H1 (cell line): ENCODE results near the gene GPR139. TPM values are rescaled to one million over a fixed set of nuclear protein-coding genes. Genes with fewer than 3 reads are reported as not detected.

Experiments used
- BACH1 ChIP-seq: IDR thresholded peaks from 2 replicates; pipeline ENCODE4 v1.6.1; 2012; ENCODE audit warnings: low read length, improper control_type of control experiment
- CHD1 ChIP-seq: IDR thresholded peaks from 2 replicates; pipeline ENCODE4 v1.6.1; 2012; ENCODE audit warnings: low read depth, low read length, improper control_type of control experiment
- NRF1 ChIP-seq: IDR thresholded peaks from 2 replicates; pipeline ENCODE4 v1.6.1; 2011; ENCODE audit warnings: mild to moderate bottlenecking, low read depth, low read length, improper control_type of control experiment
- RXRA ChIP-seq: IDR thresholded peaks from 2 replicates; pipeline ENCODE4 v1.6.1; 2011; ENCODE audit warnings: low read depth, mild to moderate bottlenecking, low read length, moderate library complexity; ENCODE audit not compliant: insufficient read depth
- SP1 ChIP-seq: IDR thresholded peaks from 2 replicates; pipeline ENCODE4 v1.6.1; 2011; ENCODE audit warnings: low read depth, low read length
- polyA plus RNA-seq, 7 experiments: library from polyadenylated mRNA; depleted of rRNA in 3 of 7; stranded (reverse) in 5 of 7; unstranded in 2 of 7; fragments of >200 nt in 5 of 7; fragments of 200-250 nt in 2 of 7; gene quantifications; 1 replicate in 5 of 7; 2 replicates in 1 of 7; 4 replicates in 1 of 7; pipeline versions ENCODE4 v1.2.1 to v1.2.3, GENCODE V29; 2011 to 2013; ENCODE audit warnings: missing spikeins in 2 of 7, mixed read lengths in 2 of 7
- total RNA-seq: library from RNA; stranded (reverse); fragmentation: NEBNext Ultra II Directional; extraction: Animal tissue kit (Norgen Biotek cat#: 25700); gene quantifications from 2 replicates; pipeline ENCODE4 v1.2.1, GENCODE V29; 2021
- TF ChIP-seq, protein P1 (sequence below): fragments of 300-600 bp; sonication (generic); IDR thresholded peaks from 2 replicates; pipeline ENCODE4 v1.7.1; 2012; ENCODE audit warnings: low read length, moderate library complexity, mild to moderate bottlenecking, inconsistent platforms; ENCODE audit not compliant: insufficient replicate concordance

GPR139 gene
- total and polyA plus RNA-seq, 2 of the 8 experiments (the other 6 are each of a cell fraction or from before 2014, with no cell fraction given) = 0.84 to 2.2 TPM

DNA sequence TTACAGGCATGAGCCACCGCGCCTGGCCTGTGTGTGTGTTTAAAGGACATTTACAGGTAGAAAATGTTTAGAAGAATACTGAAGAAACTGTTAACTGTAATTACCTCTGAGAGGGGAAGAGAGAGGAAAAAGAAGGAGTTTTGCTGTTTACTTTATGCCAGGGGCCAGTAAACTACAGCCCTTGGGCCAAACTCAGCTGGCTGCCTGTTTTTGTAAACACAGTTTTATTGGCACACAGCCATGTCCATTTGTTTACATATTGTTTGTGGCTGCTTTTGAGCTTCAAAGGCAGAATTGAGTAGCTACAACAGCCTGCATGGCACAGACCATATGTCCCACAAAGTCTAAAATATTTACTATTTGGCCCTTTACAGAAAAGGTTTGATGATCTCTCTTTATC, 76.4 kb downstream of the GPR139 start (continued):
- TF ChIP-seq, protein P1, sequence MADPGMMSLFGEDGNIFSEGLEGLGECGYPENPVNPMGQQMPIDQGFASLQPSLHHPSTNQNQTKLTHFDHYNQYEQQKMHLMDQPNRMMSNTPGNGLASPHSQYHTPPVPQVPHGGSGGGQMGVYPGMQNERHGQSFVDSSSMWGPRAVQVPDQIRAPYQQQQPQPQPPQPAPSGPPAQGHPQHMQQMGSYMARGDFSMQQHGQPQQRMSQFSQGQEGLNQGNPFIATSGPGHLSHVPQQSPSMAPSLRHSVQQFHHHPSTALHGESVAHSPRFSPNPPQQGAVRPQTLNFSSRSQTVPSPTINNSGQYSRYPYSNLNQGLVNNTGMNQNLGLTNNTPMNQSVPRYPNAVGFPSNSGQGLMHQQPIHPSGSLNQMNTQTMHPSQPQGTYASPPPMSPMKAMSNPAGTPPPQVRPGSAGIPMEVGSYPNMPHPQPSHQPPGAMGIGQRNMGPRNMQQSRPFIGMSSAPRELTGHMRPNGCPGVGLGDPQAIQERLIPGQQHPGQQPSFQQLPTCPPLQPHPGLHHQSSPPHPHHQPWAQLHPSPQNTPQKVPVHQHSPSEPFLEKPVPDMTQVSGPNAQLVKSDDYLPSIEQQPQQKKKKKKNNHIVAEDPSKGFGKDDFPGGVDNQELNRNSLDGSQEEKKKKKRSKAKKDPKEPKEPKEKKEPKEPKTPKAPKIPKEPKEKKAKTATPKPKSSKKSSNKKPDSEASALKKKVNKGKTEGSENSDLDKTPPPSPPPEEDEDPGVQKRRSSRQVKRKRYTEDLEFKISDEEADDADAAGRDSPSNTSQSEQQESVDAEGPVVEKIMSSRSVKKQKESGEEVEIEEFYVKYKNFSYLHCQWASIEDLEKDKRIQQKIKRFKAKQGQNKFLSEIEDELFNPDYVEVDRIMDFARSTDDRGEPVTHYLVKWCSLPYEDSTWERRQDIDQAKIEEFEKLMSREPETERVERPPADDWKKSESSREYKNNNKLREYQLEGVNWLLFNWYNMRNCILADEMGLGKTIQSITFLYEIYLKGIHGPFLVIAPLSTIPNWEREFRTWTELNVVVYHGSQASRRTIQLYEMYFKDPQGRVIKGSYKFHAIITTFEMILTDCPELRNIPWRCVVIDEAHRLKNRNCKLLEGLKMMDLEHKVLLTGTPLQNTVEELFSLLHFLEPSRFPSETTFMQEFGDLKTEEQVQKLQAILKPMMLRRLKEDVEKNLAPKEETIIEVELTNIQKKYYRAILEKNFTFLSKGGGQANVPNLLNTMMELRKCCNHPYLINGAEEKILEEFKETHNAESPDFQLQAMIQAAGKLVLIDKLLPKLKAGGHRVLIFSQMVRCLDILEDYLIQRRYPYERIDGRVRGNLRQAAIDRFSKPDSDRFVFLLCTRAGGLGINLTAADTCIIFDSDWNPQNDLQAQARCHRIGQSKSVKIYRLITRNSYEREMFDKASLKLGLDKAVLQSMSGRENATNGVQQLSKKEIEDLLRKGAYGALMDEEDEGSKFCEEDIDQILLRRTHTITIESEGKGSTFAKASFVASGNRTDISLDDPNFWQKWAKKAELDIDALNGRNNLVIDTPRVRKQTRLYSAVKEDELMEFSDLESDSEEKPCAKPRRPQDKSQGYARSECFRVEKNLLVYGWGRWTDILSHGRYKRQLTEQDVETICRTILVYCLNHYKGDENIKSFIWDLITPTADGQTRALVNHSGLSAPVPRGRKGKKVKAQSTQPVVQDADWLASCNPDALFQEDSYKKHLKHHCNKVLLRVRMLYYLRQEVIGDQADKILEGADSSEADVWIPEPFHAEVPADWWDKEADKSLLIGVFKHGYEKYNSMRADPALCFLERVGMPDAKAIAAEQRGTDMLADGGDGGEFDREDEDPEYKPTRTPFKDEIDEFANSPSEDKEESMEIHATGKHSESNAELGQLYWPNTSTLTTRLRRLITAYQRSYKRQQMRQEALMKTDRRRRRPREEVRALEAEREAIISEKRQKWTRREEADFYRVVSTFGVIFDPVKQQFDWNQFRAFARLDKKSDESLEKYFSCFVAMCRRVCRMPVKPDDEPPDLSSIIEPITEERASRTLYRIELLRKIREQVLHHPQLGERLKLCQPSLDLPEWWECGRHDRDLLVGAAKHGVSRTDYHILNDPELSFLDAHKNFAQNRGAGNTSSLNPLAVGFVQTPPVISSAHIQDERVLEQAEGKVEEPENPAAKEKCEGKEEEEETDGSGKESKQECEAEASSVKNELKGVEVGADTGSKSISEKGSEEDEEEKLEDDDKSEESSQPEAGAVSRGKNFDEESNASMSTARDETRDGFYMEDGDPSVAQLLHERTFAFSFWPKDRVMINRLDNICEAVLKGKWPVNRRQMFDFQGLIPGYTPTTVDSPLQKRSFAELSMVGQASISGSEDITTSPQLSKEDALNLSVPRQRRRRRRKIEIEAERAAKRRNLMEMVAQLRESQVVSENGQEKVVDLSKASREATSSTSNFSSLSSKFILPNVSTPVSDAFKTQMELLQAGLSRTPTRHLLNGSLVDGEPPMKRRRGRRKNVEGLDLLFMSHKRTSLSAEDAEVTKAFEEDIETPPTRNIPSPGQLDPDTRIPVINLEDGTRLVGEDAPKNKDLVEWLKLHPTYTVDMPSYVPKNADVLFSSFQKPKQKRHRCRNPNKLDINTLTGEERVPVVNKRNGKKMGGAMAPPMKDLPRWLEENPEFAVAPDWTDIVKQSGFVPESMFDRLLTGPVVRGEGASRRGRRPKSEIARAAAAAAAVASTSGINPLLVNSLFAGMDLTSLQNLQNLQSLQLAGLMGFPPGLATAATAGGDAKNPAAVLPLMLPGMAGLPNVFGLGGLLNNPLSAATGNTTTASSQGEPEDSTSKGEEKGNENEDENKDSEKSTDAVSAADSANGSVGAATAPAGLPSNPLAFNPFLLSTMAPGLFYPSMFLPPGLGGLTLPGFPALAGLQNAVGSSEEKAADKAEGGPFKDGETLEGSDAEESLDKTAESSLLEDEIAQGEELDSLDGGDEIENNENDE = no peak
- TF ChIP-seq SP1 = no peak
- no peak for TF ChIP-seq RXRA
- TF ChIP-seq BACH1 = no peak
- TF ChIP-seq CHD1 = no peak
- TF ChIP-seq NRF1 = no peak
